ENCODE measurements around the gene MAP3K14. TPM values are rescaled to one million over a fixed set of nuclear protein-coding genes. Genes with fewer than 3 reads are reported as not detected.
"Not testable (repeated sequence)": the region's sequence is repeated elsewhere in the genome, so short reads cannot be mapped to it uniquely, and the experiment has no call there.

Gene MAP3K14
- total RNA-seq, 1 donor from 2014 or later: 14.6 TPM

DNA sequence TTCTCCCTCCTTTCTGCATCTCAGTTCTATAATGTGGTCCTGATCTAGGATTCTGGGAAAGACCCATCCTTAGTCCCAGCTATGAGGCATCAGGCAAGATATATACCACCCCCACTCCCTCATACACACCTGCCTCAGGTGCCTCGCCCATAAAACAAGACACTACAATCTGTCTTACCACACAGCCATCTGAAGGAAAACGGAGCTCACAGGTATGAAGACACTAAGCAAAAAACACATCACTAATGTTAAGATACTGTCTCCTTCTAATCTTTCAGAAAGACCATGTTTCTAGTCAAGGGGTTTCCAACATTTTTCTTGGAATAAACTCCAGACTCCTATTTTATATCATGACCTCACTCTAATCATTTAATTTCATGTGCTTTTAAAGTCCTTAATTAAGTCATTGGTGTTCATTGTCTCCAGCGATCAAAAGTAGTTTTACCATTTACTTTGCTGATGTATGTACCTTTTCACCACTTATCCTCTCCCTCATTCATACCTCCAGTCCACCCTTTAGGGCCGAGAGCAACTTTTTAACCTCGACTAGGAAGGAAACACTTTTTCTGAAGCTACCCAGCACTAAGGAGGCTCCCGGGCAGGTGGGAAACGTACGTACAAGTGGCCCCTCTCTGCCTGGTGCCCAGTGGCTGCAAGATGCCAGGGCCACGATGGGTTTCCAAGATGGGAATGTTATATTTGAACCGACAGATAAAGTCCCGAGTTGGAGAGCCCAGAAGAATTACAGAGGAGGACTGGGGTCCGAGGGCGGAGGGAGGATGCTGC lies 979 bp downstream of the MAP3K14 start:
- DNase-seq: no peak

DNA sequence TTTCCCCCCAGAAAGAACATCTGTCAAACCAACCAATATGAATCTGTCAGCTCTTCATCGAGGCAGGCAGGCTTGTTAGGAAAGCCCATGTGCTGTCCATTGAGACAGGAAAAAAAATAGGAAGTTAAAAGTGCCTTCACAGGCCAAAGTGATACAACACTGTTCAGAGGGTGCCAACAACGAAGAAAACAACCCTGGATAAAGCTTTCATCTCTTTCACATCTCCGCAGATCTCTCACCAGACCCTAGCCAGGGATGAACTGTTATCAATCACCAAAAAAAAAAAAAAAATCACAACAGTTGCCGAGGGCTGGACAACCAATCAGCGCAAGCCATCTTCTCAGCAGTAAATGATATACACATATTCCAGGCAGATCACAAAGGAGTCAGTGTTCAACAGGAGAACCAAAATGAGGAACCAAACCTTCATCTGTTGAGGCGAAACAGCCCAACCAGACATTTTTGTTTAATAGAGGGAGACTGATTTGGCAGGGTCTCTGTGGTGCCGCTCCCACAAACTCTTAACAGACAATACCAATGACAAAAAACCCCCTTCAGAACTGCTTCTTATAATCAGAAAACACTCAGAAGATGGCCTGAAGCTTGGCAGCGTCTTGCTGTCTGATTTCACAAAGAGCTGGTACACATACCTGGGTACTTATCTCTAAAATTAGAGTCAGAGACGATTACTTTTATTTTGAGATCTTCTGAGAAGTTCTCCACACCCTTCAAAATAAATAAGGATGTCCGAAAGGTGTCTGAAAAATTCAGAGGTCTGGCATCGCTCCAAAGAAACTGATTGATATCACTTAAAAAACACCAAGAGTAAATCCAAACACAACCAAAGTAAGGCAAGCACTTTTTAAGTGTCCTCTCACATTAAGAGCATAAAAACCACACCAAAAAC lies 1.8 kb downstream of the MAP3K14 start:
- DNase-seq: peak; percentile 54

DNA sequence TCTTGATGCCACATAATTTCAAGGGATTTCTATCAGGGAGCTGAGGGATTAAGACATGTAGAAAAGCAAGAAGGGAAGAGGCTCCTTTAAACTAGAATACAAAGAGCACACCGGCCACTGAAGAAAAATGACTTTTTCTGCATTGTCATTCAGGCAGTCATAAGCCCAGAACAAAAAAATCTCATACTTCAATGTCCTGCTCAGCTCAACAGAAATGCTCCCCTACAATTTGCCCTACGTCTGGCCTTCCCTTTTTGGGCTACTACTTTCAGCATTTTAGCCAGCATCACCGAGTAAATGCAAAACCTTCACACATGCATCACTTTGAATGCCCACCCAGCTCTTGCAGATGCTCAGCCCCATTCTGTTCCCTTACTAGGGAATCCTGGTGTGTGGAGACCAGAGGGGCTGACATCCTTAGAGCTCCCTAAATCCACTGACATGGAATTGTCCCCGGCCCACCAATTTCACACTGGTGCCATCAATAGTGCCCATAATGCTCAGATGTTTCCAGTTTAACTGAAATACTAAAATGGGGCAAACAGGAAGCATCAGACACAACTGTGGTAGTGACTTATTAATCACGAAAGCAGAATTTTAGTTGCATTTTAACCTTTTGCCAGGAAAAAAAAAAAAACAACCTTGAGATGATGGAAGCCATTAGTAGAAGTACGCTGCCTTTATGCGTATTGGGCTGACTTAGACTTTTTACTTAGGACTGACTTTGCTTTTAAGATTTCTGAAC lies 2.7 kb downstream of the MAP3K14 start:
- no peak for DNase-seq

DNA sequence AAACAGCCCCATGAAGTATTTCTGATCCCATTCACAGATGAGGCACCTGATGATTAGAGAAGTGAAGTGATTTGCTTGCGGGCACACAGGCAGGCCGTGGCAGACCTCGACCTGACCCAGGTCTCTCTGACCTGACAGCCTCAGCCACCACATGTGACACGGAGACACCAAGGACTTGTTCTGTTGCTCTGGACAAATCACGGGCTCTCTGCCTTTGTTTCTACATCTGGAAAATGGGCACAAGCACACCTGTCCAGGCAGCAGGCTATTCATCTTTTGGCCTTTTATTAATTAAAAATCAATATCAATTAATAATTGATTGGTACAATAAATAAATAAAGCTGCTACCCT lies 3.4 kb downstream of the MAP3K14 start:
- DNase-seq: no peak

DNA sequence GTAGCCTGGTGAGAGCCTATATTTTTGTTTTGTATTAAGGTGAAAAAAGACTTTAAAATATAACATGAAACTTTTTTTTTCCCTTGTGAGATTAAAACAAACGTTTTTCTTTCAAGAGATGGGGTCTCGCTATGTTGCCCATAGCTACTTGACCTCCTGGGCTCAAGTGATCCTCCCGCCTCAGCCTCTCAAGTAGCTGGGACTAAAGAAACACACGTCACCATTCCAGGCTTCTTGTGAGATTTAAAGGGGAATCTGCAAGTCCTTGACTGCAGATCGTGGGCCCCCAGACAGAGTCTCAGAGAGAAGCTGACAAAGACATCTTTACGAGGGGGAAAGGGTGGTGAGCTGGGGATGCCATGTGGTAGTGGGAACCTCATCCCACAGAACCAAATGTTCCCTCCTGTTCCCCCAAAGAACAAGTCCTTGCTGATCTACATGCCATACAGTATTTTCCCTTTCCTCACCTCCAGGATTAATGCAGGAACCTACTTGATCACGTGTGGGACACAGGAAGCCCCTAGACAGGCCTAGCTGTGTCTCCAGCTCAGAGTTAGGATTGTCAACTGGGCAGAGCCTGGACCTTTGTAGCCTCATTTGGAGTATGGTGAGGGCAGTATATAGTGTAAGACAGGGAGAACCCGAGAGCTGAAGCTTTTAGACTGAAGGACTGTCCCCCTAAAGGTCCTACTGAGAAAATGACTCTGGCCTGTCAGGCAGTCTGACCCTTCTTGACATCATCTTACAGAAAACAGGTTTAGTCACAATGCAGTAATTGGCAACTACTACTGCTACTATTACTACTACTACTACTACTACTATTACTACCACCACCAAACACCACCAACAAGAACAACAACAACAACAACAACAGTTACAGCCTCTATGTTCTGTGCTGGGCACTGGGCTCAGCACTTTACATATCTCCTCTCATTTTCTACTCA lies 4.1 kb downstream of the MAP3K14 start:
- DNase-seq: no peak

DNA sequence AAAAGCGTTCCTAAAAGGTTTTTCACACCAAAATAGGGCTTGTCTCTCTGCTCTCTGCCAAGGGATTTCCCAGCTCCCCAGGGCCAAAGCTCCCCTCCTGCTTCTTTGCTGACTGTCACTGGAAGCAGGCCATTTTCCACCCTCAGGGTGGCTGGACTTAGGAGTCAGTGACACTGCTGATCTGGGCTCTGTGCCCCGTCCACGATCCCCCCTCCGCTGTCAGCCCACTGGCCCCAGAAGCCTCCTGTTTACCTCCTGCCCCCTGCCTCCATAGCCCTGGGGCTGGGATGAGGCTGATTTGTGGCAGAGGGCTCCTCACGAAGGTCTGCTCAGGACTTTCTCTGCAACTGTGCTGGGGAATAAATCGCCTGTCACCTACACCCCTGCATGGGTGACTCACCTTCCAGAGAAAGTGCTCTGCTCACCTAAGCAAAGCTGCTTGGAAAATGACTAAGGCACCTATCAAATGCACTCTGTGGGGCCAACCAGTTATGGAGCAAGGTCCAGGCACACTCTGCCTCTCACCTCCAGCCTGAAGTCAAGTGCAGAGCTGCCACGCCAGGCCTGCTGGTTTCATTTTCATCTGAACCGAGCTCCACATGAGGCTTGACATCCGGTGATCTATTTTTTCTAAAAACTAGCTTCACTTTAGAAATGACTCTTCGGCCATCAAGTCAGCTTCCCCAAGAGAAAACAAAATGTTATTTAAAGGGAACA lies 4.9 kb downstream of the MAP3K14 start:
- DNase-seq: no peak

DNA sequence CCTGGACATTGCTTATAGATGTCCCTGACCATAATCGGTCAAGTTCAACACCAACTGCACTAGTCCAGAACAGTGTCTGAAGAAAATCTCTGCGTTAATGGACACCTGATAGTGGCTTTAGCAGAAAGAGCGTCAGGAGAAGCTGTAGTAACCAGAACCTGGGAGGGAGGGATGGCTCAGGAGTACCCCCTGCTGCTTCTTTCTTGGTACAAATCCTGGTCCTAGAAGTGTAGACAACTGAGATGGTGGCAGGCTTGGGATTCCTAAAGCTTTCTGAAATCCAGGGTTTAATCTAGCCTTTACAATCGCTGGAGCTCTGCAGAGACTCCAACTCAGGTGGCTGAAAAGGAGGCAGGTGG lies 5.4 kb downstream of the MAP3K14 start:
- peak; percentile 56 for DNase-seq

DNA sequence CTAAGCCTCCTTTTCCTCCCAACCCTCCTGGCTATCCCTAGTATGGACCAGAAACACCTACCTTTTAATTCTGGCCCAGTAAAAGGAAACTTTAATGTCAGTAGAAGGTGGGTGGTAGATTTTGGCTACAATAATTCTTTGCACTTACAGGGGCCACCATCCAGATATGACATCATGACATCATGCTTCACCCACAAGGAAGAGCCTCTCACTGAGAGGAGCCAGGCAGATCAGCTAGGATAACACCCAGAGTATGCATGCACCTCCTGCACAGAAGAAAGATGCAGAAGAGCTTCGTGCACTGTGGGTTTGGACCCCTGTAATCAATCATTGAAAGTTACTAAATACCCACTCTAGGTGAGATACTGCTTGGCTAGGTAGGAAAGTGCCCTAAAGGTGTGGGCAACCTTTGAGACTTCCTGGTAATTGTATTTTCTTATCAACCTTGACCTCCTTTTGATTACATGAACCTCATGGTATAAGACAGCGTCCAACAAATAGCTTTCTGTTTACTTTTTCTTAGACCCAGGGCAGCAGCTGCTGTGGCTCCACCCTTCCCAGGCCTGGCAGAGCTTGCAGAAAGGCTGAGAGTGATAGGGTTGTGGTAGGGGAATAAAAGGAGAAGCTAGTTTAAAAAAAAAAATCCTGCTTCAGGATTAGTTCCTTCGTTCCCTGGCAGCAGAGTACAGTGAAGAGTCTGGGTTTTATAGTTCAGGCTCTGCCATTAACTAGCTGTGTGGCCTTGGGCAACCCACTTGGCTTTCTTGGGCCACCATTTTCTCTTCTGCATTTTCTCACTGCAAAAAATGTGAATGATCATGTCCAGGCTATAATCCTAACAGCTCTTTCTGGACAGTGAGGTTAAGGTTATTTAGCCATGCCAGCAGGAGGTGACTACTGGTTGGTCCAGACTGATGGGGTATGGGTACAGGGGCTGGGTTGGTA lies 6.2 kb downstream of the MAP3K14 start:
- peak; percentile 91 for DNase-seq

DNA sequence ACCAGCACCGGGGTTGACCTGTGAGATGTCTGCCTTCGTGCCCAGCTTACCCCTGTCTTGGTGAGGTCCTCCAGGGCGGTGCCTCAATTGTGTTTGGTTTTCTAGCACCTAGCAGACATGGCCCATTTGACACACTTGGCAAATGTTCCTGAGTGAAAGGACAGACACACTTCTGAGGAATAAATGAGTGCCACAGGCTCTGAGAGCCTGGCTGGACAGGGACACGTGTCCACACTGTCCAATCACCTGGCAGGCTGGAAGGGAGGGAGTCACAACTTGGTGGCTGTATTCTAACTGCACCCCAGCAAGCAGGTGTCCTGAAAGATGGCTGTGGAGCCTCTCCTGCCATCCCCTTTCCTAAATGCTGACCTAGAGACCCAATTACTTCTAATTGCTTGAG lies 7.4 kb downstream of the MAP3K14 start:
- DNase-seq: no peak

DNA sequence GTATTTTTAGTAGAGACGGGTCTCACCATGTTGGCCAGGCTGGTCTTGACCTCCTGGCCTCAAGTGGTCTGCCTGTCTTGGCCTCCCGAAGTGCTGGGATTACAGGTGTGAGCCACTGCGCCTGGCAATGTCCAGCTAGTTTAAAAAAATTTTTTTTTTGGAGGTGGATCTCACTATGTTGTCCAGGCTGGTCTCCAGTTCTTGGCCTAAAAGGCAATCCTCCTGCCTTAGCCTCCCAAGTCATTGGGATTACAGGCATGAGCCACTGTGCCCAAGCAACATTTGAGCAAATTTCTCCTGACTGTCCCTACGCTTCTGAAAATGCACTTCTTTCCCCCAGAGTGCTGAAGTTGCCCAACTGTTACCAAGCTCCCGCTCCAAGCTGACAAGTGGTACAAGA lies 8.0 kb downstream of the MAP3K14 start:
- no peak for DNase-seq

DNA sequence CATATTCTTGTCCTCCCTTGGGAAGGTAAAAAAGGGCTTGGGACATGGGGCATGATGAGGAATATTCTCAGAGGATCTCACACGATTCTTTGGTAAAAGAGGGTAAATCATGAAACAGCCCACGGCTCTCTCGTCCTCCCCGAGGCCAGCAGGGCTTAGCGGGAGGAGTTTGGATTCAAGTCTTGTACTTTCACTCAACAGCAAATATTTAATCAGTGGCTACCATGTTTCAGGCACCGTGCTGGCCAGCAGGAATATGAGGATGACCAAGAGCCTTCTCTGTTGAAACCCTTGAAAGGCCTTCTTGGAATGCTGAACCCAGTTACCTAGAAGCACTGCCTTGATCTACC lies 8.8 kb downstream of the MAP3K14 start:
- no peak for DNase-seq

DNA sequence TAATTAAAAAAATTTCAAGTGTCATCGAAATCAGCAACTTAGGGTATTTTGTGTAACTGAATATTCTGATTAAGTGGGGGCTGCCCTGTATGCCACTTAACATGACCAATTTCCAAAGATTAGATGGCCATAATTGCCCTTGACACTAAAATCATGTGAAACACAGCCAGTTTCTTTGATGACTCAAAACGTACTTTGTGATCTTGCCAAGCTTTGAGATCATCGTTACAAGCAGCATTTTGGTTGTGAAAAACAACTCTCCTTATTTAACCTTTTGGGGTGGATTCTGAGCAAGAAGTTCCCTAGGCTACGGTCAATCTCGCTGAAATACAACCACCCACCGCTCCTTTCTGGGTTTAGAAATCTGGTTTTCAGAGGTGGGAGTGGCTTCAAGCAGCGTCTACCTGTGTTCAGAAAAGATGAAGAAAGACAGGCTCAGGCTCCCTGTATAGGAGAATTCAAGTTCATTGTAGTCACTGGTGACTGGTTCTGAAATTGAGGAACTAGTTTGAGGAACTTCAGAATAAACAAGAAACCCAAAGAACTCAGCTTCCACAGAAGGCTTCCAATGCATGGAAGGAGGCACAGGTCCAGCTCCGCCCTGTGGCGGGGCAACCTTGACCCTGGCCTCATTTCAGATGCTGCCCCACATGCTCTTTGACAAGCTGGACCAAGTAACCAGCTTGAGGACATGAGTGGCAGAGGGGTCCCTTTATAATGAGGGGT lies 9.4 kb downstream of the MAP3K14 start:
- DNase-seq: peak; percentile 56

DNA sequence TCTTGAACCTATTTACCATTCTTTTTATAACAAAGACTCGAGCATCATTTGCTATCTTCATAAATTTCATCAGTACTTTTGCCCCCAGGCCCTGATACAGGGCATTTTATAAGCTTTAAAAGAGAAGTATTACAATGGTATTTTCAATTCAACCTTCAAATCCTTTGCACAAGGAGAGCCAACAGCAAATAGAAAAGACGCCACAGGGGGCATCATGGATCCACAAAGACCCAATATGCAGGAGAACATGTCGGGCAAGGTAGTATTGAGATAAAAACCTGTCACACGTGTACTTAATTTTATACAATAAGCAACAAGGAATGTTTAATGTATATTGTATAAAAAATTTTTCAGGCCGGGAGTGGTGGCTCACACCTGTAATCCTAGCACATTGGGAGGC lies 10.2 kb downstream of the MAP3K14 start:
- DNase-seq: no peak

DNA sequence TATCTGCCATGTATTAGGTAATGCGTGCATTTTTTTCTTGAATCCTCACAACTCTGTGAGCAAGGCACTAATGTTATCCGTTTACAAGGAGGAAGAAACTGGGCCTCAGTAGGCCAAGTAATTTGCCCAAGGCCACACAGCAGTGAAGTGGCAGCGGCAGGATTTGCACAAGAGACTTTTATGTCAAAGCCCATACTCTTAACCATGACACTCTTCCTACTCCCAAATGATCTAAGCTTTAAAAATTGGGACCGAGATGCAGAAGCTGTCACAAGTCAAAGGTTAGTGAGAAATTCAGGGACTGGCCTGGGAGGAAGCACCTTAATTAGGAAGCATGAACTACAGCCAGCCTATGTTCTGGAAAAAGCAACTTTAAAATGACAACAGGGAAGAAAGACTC lies 10.7 kb downstream of the MAP3K14 start:
- DNase-seq: no peak

DNA sequence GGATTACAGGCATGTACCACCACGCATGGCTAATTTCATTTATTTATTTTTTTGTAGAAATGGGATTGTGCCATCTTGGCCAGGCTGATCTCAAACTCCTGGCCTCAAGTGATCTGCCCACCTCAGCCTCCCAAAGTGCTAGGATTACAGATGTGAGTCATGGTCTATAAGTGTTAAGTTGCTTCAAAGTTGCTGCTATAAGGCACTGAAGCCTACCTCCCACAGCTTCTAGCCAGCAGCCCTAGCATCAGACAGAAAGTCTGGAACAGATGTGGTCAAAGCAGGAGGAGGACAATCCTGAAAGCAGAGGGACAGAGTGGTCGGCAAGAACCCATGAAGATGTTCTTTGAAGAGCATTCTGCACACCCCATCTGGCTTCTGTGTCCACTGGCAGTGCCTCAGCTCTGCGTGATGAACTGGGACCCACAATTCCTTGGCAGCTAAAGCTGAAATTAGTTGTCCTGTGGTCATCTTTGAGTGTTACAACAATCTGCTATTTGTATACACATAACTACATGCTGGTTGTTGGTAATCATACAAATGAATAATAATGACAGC lies 11.2 kb downstream of the MAP3K14 start:
- no peak for DNase-seq

DNA sequence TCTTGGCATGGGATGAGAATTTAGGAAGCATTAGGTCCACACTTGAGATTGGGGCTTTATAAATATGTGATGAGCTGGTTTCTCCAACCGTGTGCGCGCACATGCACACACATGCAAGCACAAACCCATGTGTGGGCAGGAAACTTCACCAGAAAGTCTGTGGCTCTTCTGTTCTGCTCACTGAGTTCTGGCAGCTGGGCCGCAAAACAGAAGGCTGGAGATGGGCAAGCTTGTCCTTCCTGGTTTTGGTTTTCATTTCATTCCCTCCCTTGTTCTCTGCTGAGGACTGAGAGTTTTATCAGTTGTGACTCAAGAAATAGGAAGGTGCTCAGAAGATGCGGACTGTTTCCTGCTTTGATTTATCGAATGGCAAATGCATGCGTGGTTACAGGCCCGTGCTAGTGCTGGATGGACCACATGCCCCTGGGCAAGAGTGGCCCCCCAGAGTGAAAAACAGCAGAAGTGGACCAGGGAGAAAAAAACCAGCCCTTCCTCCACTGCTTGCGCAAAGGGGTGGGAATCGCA lies 14.1 kb downstream of the MAP3K14 start:
- no peak for DNase-seq

DNA sequence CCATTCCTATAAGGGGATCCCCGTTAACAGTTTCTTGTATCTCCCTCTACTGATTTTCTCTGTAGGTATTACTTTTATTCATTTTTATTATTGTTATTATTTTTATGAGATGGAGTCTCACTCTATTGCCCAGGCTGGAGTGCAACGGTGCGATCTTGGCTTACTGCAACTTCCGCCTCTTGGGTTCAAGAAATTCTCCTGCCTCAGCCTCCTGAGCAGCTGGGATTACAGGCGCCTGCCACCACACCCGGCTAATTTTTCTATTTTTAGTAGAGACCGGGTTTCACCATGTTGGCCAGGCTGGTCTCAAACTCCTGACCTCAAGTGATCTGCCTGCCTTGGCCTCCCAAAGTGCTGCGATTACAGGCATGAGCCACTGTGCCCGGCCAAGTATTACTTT lies 14.6 kb downstream of the MAP3K14 start:
- DNase-seq: not testable (repeated sequence)

DNA sequence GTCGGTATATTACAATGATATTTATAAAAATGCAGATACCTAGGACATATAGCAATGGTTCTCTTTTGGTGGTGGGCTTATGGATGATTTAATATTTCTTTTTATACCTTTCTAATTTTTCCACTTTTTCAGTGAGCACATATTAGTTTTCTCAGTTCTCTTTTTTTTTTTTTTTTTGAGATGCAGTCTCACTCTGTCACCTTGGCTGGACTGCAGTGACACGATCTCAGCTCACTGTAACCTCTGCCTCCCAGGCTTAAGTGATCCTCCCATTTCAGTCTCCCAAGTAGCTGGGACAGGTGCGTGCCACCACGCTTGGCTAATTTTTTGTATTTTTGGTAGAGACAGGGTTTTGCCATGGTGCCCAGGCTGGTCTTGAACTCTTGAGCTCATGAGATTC lies 15.1 kb downstream of the MAP3K14 start:
- no peak for DNase-seq

Data from tongue (tissue), 2 donors.